ENCODE measurements around the gene PLEKHA5.

The PLEKHA5 gene

GRCh38 chr12:19155981-19156734 lies 26.6 kb downstream of the PLEKHA5 start:
- no peaks in the 10 kb centered on the region for H3K27me3 ChIP-seq (ENCODE audit: control insufficient read depth in 1 of 2, insufficient read depth in 1 of 2, low read length in 2 of 2)
- no peak overlapping the region for H4K8ac ChIP-seq (ENCODE audit: low read length)
- H3K9ac ChIP-seq (ENCODE audit: low read length) = no peak overlapping the region
- no peak overlapping the region for H3K14ac ChIP-seq (ENCODE audit: low read length in 2 of 2)
- H3K23ac ChIP-seq (ENCODE audit: low read length in 2 of 2) = no peak overlapping the region
- H3K9me3 ChIP-seq (ENCODE audit: control insufficient read depth, low read length) = no peaks in the 10 kb centered on the region
- 94% methylated on average over 4 of the region's 5 CpGs for WGBS
- no peak overlapping the region for H3K27ac ChIP-seq (ENCODE audit: low read length, poor library complexity, severe bottlenecking)
- H3K36me3 ChIP-seq (ENCODE audit: control insufficient read depth in 1 of 2, insufficient read depth in 2 of 2, low read depth in 1 of 2, low read length in 2 of 2) = peaks cover 3 to 6% of the 10 kb centered on the region in 2 experiments
- H3K4ac ChIP-seq (ENCODE audit: low read depth in 1 of 2, low read length in 2 of 2) = no peak overlapping the region
- H2BK15ac ChIP-seq (ENCODE audit: low read depth, poor library complexity, severe bottlenecking) = no peak overlapping the region
- H3K79me1 ChIP-seq (replicated peaks; ENCODE audit: low read length, poor library complexity, severe bottlenecking) = no peaks in the 10 kb centered on the region
- H2BK120ac ChIP-seq (ENCODE audit: low read depth, low read length) = no peak overlapping the region
- H4K91ac ChIP-seq (ENCODE audit: low read length) = no peak overlapping the region
- no peak for DNase-seq
- no peak overlapping the region for H3K4me3 ChIP-seq (ENCODE audit: insufficient read depth in 1 of 2, low read depth in 1 of 2, low read length in 2 of 2)
- H3K4me2 ChIP-seq (ENCODE audit: low read length, poor library complexity, severe bottlenecking) = no peak overlapping the region
- H3K18ac ChIP-seq (ENCODE audit: low read depth in 1 of 2, low read length in 2 of 2) = no peak overlapping the region
- no peak overlapping the region for H2AK5ac ChIP-seq (ENCODE audit: low read length, severe bottlenecking)
- no peak overlapping the region for H2BK12ac ChIP-seq (ENCODE audit: low read length in 2 of 2)
- H3K4me1 ChIP-seq (ENCODE audit: control insufficient read depth, insufficient read depth, low read depth, low read length) = no peaks in the 10 kb centered on the region
- no peak overlapping the region for H2BK5ac ChIP-seq (ENCODE audit: low read depth, low read length, poor library complexity, severe bottlenecking)
- no peak overlapping the region for H2AFZ ChIP-seq (ENCODE audit: low read depth, low read length)

- H4K91ac ChIP-seq (ENCODE audit: low read length) = no peak overlapping the region
- H3K18ac ChIP-seq (ENCODE audit: low read depth in 1 of 2, low read length in 2 of 2) = no peak overlapping the region
- no peaks in the 10 kb centered on the region for H3K4me1 ChIP-seq (ENCODE audit: control insufficient read depth, insufficient read depth, low read depth, low read length)
- H3K27ac ChIP-seq (ENCODE audit: low read length, poor library complexity, severe bottlenecking) = no peak overlapping the region
- DNase-seq = peak; percentile 61
- no peak overlapping the region for H3K4me2 ChIP-seq (ENCODE audit: low read length, poor library complexity, severe bottlenecking)
- H2AFZ ChIP-seq (ENCODE audit: low read depth, low read length) = no peak overlapping the region
- no peak overlapping the region for H3K4ac ChIP-seq (ENCODE audit: low read depth in 1 of 2, low read length in 2 of 2)
- H2BK5ac ChIP-seq (ENCODE audit: low read depth, low read length, poor library complexity, severe bottlenecking) = no peak overlapping the region
- H3K9me3 ChIP-seq (ENCODE audit: control insufficient read depth, low read length) = no peaks in the 10 kb centered on the region
- no peak overlapping the region for H2BK120ac ChIP-seq (ENCODE audit: low read depth, low read length)
- peaks cover 2% of the 10 kb centered on the region for H3K79me1 ChIP-seq (replicated peaks; ENCODE audit: low read length, poor library complexity, severe bottlenecking)
- no peak overlapping the region for H2BK12ac ChIP-seq (ENCODE audit: low read length in 2 of 2)
- H3K23ac ChIP-seq (ENCODE audit: low read length in 2 of 2) = no peak overlapping the region
- no peaks in the 10 kb centered on the region for H3K27me3 ChIP-seq (ENCODE audit: control insufficient read depth in 1 of 2, insufficient read depth in 1 of 2, low read length in 2 of 2)
- H2BK15ac ChIP-seq (ENCODE audit: low read depth, poor library complexity, severe bottlenecking) = no peak overlapping the region
- no peak overlapping the region for H3K14ac ChIP-seq (ENCODE audit: low read length in 2 of 2)
- no peak overlapping the region for H4K8ac ChIP-seq (ENCODE audit: low read length)
- peak overlapping the region; percentile 14 for H3K9ac ChIP-seq (ENCODE audit: low read length)
- H3K36me3 ChIP-seq (ENCODE audit: control insufficient read depth in 1 of 2, insufficient read depth in 2 of 2, low read depth in 1 of 2, low read length in 2 of 2) = peaks cover 0 to 3% of the 10 kb centered on the region in 2 experiments
- no CpG with 5 or more reads among the region's 1 CpG for WGBS
- H2AK5ac ChIP-seq (ENCODE audit: low read length, severe bottlenecking) = no peak overlapping the region
- H3K4me3 ChIP-seq (ENCODE audit: insufficient read depth in 1 of 2, low read depth in 1 of 2, low read length in 2 of 2) = no peak overlapping the region
Measured at GRCh38 chr12:19158923-19159322, 29.4 kb downstream of the PLEKHA5 start.

- Histone ChIP-seq H3K18ac (ENCODE audit: low read depth in 1 of 2, low read length in 2 of 2) (no peak overlapping the region), H3K9ac (ENCODE audit: low read length) (no peak overlapping the region), H4K91ac (ENCODE audit: low read length) (no peak overlapping the region), H3K9me3 (ENCODE audit: control insufficient read depth, low read length) (no peaks in the 10 kb centered on the region), H2BK15ac (ENCODE audit: low read depth, poor library complexity, severe bottlenecking) (no peak overlapping the region), H2BK120ac (ENCODE audit: low read depth, low read length) (no peak overlapping the region), H3K27me3 (ENCODE audit: control insufficient read depth in 1 of 2, insufficient read depth in 1 of 2, low read length in 2 of 2) (no peaks in the 10 kb centered on the region), H3K79me1 (replicated peaks; ENCODE audit: low read length, poor library complexity, severe bottlenecking) (peaks cover 5% of the 10 kb centered on the region), H3K4me1 (ENCODE audit: control insufficient read depth, insufficient read depth, low read depth, low read length) (no peaks in the 10 kb centered on the region), H2BK5ac (ENCODE audit: low read depth, low read length, poor library complexity, severe bottlenecking) (no peak overlapping the region), H3K27ac (ENCODE audit: low read length, poor library complexity, severe bottlenecking) (peak overlapping the region; percentile 29), H4K8ac (ENCODE audit: low read length) (no peak overlapping the region), H3K4me2 (ENCODE audit: low read length, poor library complexity, severe bottlenecking) (no peak overlapping the region), H3K14ac (ENCODE audit: low read length in 2 of 2) (no peak overlapping the region), H3K4me3 (ENCODE audit: insufficient read depth in 1 of 2, low read depth in 1 of 2, low read length in 2 of 2) (no peak overlapping the region), H3K4ac (ENCODE audit: low read depth in 1 of 2, low read length in 2 of 2) (no peak overlapping the region), H2BK12ac (ENCODE audit: low read length in 2 of 2) (no peak overlapping the region), H2AFZ (ENCODE audit: low read depth, low read length) (no peak overlapping the region), H3K36me3 (ENCODE audit: control insufficient read depth in 1 of 2, insufficient read depth in 2 of 2, low read depth in 1 of 2, low read length in 2 of 2) (peaks cover 0 to 3% of the 10 kb centered on the region in 2 experiments), H2AK5ac (ENCODE audit: low read length, severe bottlenecking) (no peak overlapping the region), H3K23ac (ENCODE audit: low read length in 2 of 2) (no peak overlapping the region)
- no peak for DNase-seq
- 83% methylated on average over 4 of the region's 5 CpGs for WGBS
Measured at GRCh38 chr12:19161216-19161615, 31.7 kb downstream of the PLEKHA5 start.

- H3K4me3 ChIP-seq (ENCODE audit: insufficient read depth in 1 of 2, low read depth in 1 of 2, low read length in 2 of 2) = no peak overlapping the region
- no peaks in the 10 kb centered on the region for H3K36me3 ChIP-seq (ENCODE audit: control insufficient read depth in 1 of 2, insufficient read depth in 2 of 2, low read depth in 1 of 2, low read length in 2 of 2)
- no peak overlapping the region for H3K4ac ChIP-seq (ENCODE audit: low read depth in 1 of 2, low read length in 2 of 2)
- no peak overlapping the region for H3K18ac ChIP-seq (ENCODE audit: low read depth in 1 of 2, low read length in 2 of 2)
- no peak overlapping the region for H4K91ac ChIP-seq (ENCODE audit: low read length)
- H3K27me3 ChIP-seq (ENCODE audit: control insufficient read depth in 1 of 2, insufficient read depth in 1 of 2, low read length in 2 of 2) = no peaks in the 10 kb centered on the region
- no peak overlapping the region for H2BK12ac ChIP-seq (ENCODE audit: low read length in 2 of 2)
- H2BK15ac ChIP-seq (ENCODE audit: low read depth, poor library complexity, severe bottlenecking) = no peak overlapping the region
- no peak overlapping the region for H2BK5ac ChIP-seq (ENCODE audit: low read depth, low read length, poor library complexity, severe bottlenecking)
- no peak overlapping the region for H2AFZ ChIP-seq (ENCODE audit: low read depth, low read length)
- H3K23ac ChIP-seq (ENCODE audit: low read length in 2 of 2) = no peak overlapping the region
- no peak overlapping the region for H3K14ac ChIP-seq (ENCODE audit: low read length in 2 of 2)
- H4K8ac ChIP-seq (ENCODE audit: low read length) = no peak overlapping the region
- no peak for DNase-seq
- WGBS = 100% methylated on average over 2 of the region's 2 CpGs
- H2AK5ac ChIP-seq (ENCODE audit: low read length, severe bottlenecking) = no peak overlapping the region
- H3K4me2 ChIP-seq (ENCODE audit: low read length, poor library complexity, severe bottlenecking) = no peak overlapping the region
- no peak overlapping the region for H3K9ac ChIP-seq (ENCODE audit: low read length)
- peaks cover 8% of the 10 kb centered on the region for H3K79me1 ChIP-seq (replicated peaks; ENCODE audit: low read length, poor library complexity, severe bottlenecking)
- H3K4me1 ChIP-seq (ENCODE audit: control insufficient read depth, insufficient read depth, low read depth, low read length) = peaks cover 1% of the 10 kb centered on the region
- no peak overlapping the region for H2BK120ac ChIP-seq (ENCODE audit: low read depth, low read length)
- no peaks in the 10 kb centered on the region for H3K9me3 ChIP-seq (ENCODE audit: control insufficient read depth, low read length)
- H3K27ac ChIP-seq (ENCODE audit: low read length, poor library complexity, severe bottlenecking) = no peak overlapping the region
Measured at GRCh38 chr12:19165451-19165850, 35.9 kb downstream of the PLEKHA5 start.

Data from mesenchymal stem cell (in vitro differentiated cells and primary cell).